GM12865 (cell line): ENCODE results near the gene AP2B1.

Source experiments
- DNase-seq: peaks from one replicate; pipeline ENCODE4 v3.0.0; 2010; ENCODE audit warnings: low read depth
- H3K4me3 ChIP-seq: 2 replicates; pipeline ENCODE4 v1.5.1; 2011; ENCODE audit warnings: mild to moderate bottlenecking, low read depth, low read length, control low read depth
- CTCF ChIP-seq: IDR thresholded peaks from 2 replicates; pipeline ENCODE4 v1.5.1; 2011; ENCODE audit warnings: low read length, control low read depth, low read depth, inconsistent platforms; ENCODE audit not compliant: insufficient read depth; ENCODE audit errors: missing control alignments

Gene AP2B1

GRCh38 chr17:35668802-35669201 is 81.7 kb downstream of the AP2B1 start:
- no peak for DNase-seq
- no peak overlapping the region for H3K4me3 ChIP-seq
- no peak for TF ChIP-seq CTCF

- H3K4me3 ChIP-seq = no peak overlapping the region
- no peak for TF ChIP-seq CTCF
- no peak for DNase-seq
These were observed 87.4 kb downstream of the AP2B1 start for GRCh38 chr17:35674552-35674951.

- no peak overlapping the region for H3K4me3 ChIP-seq
- no peak for TF ChIP-seq CTCF
- no peak for DNase-seq
These were observed 89.3 kb downstream of the AP2B1 start for GRCh38 chr17:35676441-35676840.

GRCh38 chr17:35679007-35679682 is 92.0 kb downstream of the AP2B1 start:
- TF ChIP-seq CTCF = no peak
- no peak for DNase-seq
- H3K4me3 ChIP-seq = no peak overlapping the region

GRCh38 chr17:35683591-35683990 is 96.5 kb downstream of the AP2B1 start:
- H3K4me3 ChIP-seq = no peak overlapping the region
- no peak for DNase-seq
- TF ChIP-seq CTCF = no peak

GRCh38 chr17:35684055-35684802 is 97.1 kb downstream of the AP2B1 start:
- H3K4me3 ChIP-seq = no peak overlapping the region
- TF ChIP-seq CTCF = no peak
- no peak for DNase-seq

GRCh38 chr17:35692512-35693210 is 105.5 kb downstream of the AP2B1 start:
- H3K4me3 ChIP-seq = no peak overlapping the region
- no peak for DNase-seq
- no peak for TF ChIP-seq CTCF
